Memory B cell (primary cell): Measurements from ENCODE around the gene DGKZ.

Source experiments
- ATAC-seq: fragments of 150-1000 bp; cut with Tn5 transposase; 2 replicates; pipeline ENCODE4 v1.10.0; 2021; ENCODE audit warnings: low read depth, mild to moderate bottlenecking, moderate library complexity
- DNase-seq, 2 donors: peaks; one replicate each; pipeline ENCODE4 v3.0.0; 2022; ENCODE audit warnings: low spot score in 2 of 2
- H3K27ac Mint-ChIP-seq: one replicate; pipeline ENCODE4 v1.8.0; 2022; ENCODE audit warnings: mild to moderate bottlenecking, moderate library complexity, mixed read lengths
- H3K27me3 Mint-ChIP-seq: one replicate; pipeline ENCODE4 v1.8.0; 2022; ENCODE audit warnings: mixed read lengths
- H3K36me3 Mint-ChIP-seq: one replicate; pipeline ENCODE4 v1.8.0; 2022; ENCODE audit warnings: mild to moderate bottlenecking, mixed read lengths
- H3K4me1 Mint-ChIP-seq: one replicate; pipeline ENCODE4 v1.8.0; 2022; ENCODE audit warnings: mixed read lengths
- H3K4me3 Mint-ChIP-seq: one replicate; pipeline ENCODE4 v1.8.0; 2022; ENCODE audit warnings: mild to moderate bottlenecking, moderate library complexity, mixed read lengths
- H3K9me3 Mint-ChIP-seq: one replicate; pipeline ENCODE4 v1.8.0; 2022; ENCODE audit warnings: mixed read lengths

Gene DGKZ

GRCh38 chr11:46381819-46382645 is 34.8 kb downstream of the DGKZ start:
- no peak for ATAC-seq
- H3K27me3 Mint-ChIP-seq = peaks cover 26% of the 10 kb centered on the region
- no peak overlapping the region for H3K27ac Mint-ChIP-seq
- no peak for DNase-seq
- peaks cover 7% of the 10 kb centered on the region for H3K4me1 Mint-ChIP-seq
- peaks cover 12% of the 10 kb centered on the region for H3K36me3 Mint-ChIP-seq
- peak overlapping the region; percentile 74 for H3K4me3 Mint-ChIP-seq
- no peaks in the 10 kb centered on the region for H3K9me3 Mint-ChIP-seq

GRCh38 chr11:46382646-46383403 is 35.6 kb downstream of the DGKZ start:
- Mint-ChIP-seq H3K4me1 (peaks cover 7% of the 10 kb centered on the region), H3K36me3 (peaks cover 5% of the 10 kb centered on the region), H3K9me3 (no peaks in the 10 kb centered on the region), H3K27ac (no peak overlapping the region), H3K4me3 (no peak overlapping the region), H3K27me3 (peaks cover 29% of the 10 kb centered on the region)
- DNase-seq (no peak), ATAC-seq (no peak)

DNA sequence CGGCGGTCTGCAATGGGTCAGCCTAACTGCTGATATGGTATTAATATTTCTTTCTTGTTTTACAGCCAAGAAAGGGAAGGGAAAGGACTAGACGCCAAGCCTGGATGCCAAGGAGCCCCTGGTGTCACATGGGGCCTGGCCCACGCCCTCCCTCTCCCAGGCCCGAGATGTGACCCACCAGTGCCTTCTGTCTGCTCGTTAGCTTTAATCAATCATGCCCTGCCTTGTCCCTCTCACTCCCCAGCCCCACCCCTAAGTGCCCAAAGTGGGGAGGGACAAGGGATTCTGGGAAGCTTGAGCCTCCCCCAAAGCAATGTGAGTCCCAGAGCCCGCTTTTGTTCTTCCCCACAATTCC is 36.1 kb downstream of the DGKZ start:
- Mint-ChIP-seq H3K9me3 (no peaks in the 10 kb centered on the region), H3K27me3 (peaks cover 34% of the 10 kb centered on the region), H3K4me1 (peaks cover 9% of the 10 kb centered on the region), H3K36me3 (peaks cover 4% of the 10 kb centered on the region), H3K27ac (no peak overlapping the region), H3K4me3 (no peak overlapping the region)
- ATAC-seq (no peak), DNase-seq (no peak)

GRCh38 chr11:46383974-46384701 is 36.9 kb downstream of the DGKZ start:
- H3K4me3 Mint-ChIP-seq = no peak overlapping the region
- no peak overlapping the region for H3K27ac Mint-ChIP-seq
- H3K36me3 Mint-ChIP-seq = peaks cover 4% of the 10 kb centered on the region
- H3K4me1 Mint-ChIP-seq = peaks cover 9% of the 10 kb centered on the region
- H3K9me3 Mint-ChIP-seq = no peaks in the 10 kb centered on the region
- no peak for DNase-seq
- ATAC-seq = no peak
- H3K27me3 Mint-ChIP-seq = peaks cover 37% of the 10 kb centered on the region

- ATAC-seq = no peak
- DNase-seq = no peak
- Mint-ChIP-seq H3K27me3 (peaks cover 39% of the 10 kb centered on the region), H3K27ac (no peak overlapping the region), H3K4me1 (peaks cover 14% of the 10 kb centered on the region), H3K4me3 (no peak overlapping the region), H3K9me3 (no peaks in the 10 kb centered on the region), H3K36me3 (peaks cover 4% of the 10 kb centered on the region)
These were observed 38.1 kb downstream of the DGKZ start for GRCh38 chr11:46385169-46386004.

GRCh38 chr11:46386005-46386578 is 38.8 kb downstream of the DGKZ start:
- Mint-ChIP-seq H3K4me1 (peaks cover 13% of the 10 kb centered on the region), H3K27me3 (peaks cover 43% of the 10 kb centered on the region), H3K9me3 (no peaks in the 10 kb centered on the region), H3K36me3 (peaks cover 4% of the 10 kb centered on the region), H3K4me3 (no peak overlapping the region), H3K27ac (no peak overlapping the region)
- DNase-seq = no peak
- no peak for ATAC-seq

- no peak for ATAC-seq
- DNase-seq = no peak
- peaks cover 13% of the 10 kb centered on the region for H3K4me1 Mint-ChIP-seq
- no peak overlapping the region for H3K4me3 Mint-ChIP-seq
- H3K36me3 Mint-ChIP-seq = peaks cover 4% of the 10 kb centered on the region
- peaks cover 43% of the 10 kb centered on the region for H3K27me3 Mint-ChIP-seq
- no peak overlapping the region for H3K27ac Mint-ChIP-seq
- H3K9me3 Mint-ChIP-seq = no peaks in the 10 kb centered on the region
These were observed 39.4 kb downstream of the DGKZ start for GRCh38 chr11:46386674-46387073.

GRCh38 chr11:46387456-46387855 is 40.2 kb downstream of the DGKZ start:
- Mint-ChIP-seq H3K9me3 (no peaks in the 10 kb centered on the region), H3K27me3 (peaks cover 43% of the 10 kb centered on the region), H3K4me1 (peaks cover 9% of the 10 kb centered on the region), H3K4me3 (no peak overlapping the region), H3K36me3 (peaks cover 4% of the 10 kb centered on the region), H3K27ac (no peak overlapping the region)
- ATAC-seq (no peak), DNase-seq (no peak)

DNA sequence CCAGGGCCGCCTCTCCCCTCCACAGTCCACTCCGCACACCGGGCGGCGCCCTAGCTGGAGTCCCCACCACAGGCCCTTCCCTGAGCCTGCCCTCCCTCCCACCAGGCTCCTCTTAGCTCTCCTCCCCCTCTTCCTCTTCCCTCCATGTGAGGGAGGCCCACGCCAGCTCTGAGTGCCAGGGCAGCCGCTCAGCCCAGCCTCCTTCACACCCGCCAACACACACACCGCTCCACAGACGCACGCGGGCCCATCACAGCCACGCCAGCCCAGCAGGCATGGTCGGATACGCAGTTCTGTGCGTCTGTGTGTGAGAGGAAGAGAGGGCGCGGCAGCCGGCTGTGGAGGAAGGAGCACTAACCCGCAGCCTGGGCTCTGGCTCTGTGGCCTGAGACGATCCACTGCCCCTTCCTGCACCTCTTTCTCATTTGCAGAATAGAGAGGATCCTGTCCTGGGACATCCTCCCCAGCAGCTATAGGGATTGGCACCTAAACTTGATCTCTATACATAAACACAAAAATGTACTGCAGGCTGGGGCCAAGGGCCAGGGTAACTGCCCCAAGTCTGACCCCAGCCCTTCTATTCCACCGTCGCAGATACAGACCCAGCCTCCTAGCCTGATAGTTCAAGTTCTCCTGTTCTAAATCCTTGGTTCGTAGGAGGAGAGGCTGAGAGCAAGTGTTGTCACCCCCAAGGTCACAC is 40.8 kb downstream of the DGKZ start:
- Mint-ChIP-seq H3K9me3 (no peaks in the 10 kb centered on the region), H3K4me3 (no peak overlapping the region), H3K27me3 (peaks cover 45% of the 10 kb centered on the region), H3K27ac (no peak overlapping the region), H3K4me1 (peaks cover 13% of the 10 kb centered on the region), H3K36me3 (peaks cover 4% of the 10 kb centered on the region)
- ATAC-seq (no peak), DNase-seq (no peak)

- Mint-ChIP-seq H3K27me3 (peaks cover 41% of the 10 kb centered on the region), H3K27ac (no peak overlapping the region), H3K9me3 (no peaks in the 10 kb centered on the region), H3K36me3 (peaks cover 4% of the 10 kb centered on the region), H3K4me3 (no peak overlapping the region), H3K4me1 (peaks cover 13% of the 10 kb centered on the region)
- ATAC-seq (no peak), DNase-seq (no peak)
These were observed 41.6 kb downstream of the DGKZ start for GRCh38 chr11:46388619-46389449.

- peaks cover 4% of the 10 kb centered on the region for H3K36me3 Mint-ChIP-seq
- H3K9me3 Mint-ChIP-seq = peaks cover 2% of the 10 kb centered on the region
- ATAC-seq (peak; percentile 40), DNase-seq (no peak)
- peak overlapping the region; percentile 56 for H3K4me3 Mint-ChIP-seq
- H3K27me3 Mint-ChIP-seq = peaks cover 40% of the 10 kb centered on the region
- H3K27ac Mint-ChIP-seq = no peak overlapping the region
- peaks cover 13% of the 10 kb centered on the region for H3K4me1 Mint-ChIP-seq
These were observed 42.4 kb downstream of the DGKZ start for GRCh38 chr11:46389450-46390330.
